NCI-H187 (cell line): ENCODE results near the gene GPR37L1.
"Not testable (repeated sequence)": the region's sequence is repeated elsewhere in the genome, so short reads cannot be mapped to it uniquely, and the experiment has no call there.

Source experiments
- DNase-seq, 2 experiments: peaks; one replicate each; lab custom pipeline; 2025; lab: John Stamatoyannopoulos, UW

GPR37L1 gene

DNA sequence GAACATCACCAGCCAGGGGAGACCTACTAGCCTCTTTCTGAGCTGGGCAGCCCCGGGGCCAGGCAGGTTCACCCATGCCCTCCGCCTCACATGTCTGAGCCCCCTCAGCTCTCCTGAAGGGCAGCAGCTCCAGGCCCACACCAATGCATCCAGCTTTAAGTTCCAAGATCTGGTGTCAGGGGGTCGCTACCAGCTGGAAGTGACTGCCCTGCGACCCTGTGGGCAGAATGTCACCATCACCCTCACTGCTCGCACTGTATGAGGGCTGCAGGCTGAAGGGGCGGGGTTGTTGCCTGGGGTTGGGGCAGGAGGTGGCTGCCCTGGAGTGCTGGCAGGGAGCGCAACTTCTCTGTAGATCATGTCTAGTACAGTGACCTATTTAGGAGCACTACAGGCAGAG is 46.1 kb downstream of the GPR37L1 start:
- DNase-seq = no peak

DNA sequence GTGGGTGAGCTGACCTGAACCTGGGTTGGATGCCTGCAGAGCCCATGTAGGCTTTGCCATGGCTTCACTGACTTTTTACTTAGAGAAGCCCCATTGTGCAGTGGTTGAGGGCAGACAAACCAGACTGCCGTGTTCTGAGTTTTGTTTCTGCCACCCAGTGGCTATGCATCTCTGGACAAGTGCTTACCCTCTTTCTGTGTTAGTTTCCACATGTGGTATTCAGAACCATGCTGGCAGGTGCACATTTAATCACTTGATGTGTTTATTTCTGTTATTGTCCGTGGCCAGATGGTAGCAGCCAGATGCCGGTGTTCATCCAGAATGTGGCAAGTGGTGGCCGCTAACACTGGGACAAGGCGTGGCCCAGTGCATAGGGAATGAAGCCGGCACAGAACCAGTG is 48.0 kb downstream of the GPR37L1 start:
- DNase-seq = peak in 1 of 2 experiments; percentile 19

DNA sequence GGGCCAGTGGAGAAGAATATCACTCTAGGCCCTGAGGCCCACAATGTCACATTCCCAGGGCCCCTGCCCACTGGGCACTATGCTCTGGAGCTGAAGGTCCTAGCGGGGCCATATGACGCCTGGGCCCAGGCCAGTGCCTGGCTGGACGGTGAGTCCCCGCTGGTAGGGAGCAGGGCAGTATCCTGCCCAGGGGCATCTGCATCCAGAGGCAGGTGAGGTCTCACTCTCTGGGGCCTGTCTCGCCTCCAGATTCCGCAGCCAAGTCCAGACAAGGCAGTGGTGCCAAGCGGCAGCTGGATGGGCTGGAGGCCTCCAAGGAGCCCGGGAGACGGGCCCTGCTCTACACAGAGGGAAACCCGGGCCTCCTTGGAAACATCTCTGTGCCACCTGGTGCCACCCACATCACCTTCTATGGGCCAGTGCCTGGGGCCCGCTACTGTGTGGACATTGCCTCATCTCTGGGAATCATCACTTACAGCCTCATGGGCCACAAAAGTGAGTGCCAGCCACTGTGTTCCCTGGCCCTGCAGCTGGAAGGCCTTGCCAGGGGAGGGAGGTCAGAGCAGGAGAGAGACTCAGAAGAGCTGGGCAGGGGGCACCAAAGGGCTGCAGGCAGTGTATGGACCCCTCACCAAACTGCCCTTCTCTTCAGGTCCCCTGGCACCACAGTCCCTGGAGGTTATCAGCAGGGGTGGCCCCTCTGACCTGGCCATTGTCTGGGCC is 48.7 kb downstream of the GPR37L1 start:
- DNase-seq = no peak

DNA sequence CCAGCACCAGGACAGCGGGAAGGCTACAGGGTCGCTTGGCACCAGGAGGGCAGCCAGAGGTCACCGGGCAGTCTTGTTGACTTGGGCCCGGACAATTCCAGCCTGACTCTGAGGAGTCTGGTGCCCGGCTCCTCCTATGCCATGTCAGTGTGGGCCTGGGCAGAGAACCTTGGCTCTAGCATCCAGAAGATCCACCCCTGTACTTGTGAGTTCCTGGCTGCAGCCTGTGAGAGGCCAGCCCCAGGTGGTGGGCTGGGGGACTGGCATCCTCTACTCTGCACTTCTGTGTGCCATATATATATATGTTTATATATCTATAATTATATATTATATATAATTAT is 49.3 kb downstream of the GPR37L1 start:
- DNase-seq = no peak

DNA sequence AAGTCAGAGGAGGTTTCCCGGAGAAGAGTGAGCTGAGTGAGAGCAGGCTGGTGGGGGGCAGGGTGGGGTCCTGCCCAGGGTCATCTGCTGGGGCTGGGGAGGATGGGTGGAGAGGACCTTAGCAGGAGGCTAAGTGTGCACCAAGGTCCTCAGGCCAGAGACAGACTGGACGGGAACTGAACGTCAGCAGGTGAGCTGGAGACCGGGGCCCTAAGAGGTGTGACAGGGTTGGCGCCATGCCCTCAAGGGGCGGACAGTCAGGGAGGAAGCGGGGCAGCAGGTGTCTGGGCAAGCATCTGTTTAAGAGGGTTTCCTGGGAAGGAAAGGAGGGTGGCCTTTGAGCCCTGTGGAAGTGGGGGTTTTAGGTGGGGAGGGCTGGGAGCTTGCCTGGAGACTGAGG is 51.3 kb downstream of the GPR37L1 start:
- DNase-seq = no peak

DNA sequence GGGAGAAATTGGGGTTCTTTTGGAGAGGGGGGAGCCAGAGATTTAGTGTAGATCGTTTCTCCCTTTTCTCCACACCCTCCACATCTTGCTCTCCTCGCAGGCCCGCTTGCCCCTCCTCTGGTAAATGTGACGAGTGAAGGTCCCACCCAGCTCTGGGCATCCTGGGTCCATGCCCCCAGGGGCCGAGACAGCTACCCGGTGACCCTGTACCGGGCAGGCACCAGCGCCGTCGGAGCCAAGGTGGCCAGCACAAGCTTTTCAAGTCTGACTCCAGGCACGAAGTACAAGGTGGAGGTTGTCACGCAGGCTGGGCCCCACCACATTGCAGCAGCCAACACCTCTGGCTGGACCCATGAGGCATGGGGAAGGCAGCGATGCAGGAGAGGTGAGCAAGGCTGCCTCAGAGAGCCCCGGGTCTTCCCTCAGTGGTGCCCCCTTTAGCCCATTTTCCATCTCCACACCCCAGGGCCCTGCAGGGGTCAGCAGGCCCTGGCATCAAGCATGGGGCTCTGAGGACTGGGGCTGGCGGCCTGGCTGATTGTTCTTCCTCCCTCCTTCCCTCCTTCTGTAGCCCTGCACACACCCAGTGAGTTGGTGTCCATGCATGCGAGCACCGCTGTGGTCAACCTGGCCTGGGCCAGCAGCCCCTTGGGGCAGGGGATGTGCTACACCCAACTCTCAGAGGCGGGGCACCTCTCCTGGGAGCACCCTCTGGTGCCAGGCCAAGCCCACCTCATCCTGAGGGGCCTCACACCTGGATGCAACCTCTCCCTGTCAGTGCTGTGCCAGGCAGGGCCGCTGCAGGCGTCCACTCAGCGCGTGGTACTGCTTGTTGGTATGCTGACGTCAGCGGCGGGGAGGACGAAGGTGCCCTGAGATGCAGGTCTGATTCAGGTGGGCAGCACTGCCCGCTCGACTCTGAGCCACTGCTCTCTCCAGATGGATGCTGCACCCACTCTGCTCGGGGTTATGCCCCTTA is 54.5 kb downstream of the GPR37L1 start:
- no peak for DNase-seq

DNA sequence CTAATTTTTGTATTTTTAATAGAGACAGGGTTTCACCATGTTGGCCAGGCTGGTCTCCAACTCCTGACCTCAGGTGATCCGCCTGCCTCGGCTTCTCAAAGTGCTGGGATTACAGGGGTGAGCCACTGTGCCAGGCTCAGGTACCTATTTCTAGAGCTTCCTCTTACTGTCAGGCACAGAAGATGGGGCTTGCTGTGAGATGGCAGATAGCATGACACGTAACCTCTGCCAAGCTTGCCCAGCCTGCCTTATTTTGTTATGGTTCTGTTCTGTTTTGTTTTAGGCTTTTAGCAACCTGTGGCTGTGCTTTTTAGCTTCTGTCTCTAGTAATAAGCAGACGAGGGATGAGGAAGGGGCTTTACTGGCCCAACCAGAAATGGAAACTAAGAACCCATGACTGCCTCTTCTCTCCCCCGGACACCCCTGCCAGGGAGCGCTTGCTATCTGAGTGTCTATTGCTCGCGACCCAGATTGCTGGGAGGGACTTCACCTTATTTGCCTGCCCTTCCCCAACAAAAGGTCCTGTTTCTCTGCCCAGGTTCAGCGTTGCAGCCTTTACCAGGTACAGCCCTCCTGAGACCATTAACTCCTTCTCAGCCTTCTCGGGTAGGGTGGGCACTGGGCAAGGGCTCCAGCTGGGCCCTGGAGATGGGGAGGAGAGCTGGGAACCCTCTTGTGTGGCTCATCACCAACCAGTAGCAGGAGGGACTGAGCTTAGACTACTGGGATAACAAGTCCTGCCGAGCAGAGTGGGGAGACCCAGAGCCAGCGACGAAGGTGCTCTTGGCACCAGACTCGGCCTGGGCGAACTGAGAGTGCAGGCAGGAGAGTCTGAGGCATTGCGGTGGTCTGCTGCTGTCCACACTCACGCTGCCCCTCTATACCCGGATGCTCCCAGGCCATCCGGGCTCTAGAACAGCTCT is 57.4 kb downstream of the GPR37L1 start:
- no peak for DNase-seq

DNA sequence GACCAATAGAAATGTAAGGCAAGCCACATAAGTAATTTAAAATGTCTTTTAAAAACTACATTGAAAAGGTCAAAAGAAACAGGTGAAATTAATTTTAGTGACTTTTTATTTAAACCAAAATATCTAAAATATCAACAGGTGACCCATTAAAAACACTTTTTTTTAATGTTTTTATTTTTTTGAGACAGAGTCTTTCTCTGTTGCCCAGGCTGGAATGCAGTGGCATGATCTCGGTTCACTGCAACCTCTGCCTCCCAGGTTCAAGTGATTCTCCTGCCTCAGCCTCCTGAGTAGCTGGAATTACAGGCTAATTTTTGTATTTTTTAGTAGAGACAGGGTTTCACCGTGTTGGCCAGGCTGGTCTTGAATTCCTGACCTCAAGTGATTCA is 58.0 kb downstream of the GPR37L1 start:
- not testable (repeated sequence) for DNase-seq

DNA sequence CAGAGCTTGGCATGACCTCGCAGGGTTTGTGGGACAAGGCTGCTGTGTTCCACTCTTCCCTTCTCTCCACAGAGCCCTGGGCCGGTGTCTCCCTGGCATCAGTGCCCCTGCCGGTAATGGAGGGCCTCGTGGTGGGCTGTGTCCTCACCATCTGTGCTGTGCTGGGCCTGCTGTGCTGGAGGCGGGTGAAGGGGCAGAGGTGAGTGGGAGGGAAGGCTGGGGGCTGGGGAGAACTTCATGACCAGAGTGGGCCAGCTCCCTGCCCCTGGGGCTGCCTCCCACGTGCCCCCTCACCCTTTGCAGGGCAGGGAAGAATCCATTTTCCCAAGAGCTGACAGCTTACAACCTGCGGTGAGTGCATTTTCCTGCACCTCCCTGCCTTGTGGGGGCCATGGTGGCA is 58.9 kb downstream of the GPR37L1 start:
- no peak for DNase-seq

DNA sequence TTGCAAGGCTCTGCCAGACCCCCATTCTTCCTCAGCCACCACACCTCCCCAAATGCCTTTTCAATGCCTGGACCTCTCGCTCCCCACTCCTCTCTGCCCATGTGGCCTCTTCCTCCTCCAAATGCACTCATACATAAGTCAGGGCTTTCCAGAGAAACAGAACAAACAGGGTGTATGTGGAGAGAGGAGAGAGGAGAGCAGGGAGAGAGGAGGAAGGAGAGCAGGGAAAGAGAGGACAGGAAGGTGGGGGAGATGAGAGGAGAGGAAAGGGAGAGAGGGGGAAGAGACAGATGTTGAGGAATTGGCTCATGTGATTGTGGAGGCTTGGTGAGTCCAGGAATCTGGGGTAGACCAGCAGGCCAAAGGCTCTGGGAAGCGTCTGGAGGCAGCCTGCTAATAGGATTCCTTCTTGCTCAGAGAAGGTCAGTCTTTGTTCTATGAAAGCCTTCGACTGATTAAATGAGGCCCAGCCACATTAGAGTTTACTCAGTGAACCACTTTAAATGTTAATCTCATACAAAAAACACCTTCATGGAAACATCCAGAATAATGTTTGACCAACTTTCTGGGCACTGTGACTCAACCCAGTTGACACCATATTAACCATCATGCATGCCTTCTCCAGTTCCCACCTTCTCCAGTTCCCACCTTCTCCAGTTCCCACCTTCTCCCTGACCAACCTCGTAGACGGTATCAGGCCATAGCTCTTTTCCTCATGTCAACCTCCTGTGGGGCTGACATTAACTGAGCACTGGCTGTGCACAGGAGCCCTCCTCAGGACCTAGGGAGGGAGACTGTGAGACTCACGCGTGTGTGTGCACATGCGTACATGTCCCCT is 59.5 kb downstream of the GPR37L1 start:
- no peak for DNase-seq
